Umbilical cord (tissue), 2 donors: ENCODE results near the gene PCDHB14. TPM values are rescaled to one million over a fixed set of nuclear protein-coding genes. Genes with fewer than 3 reads are reported as not detected.
"Not testable (repeated sequence)": the region's sequence is repeated elsewhere in the genome, so short reads cannot be mapped to it uniquely, and the experiment has no call there.

Experiments used
- DNase-seq: peaks from one replicate; pipeline ENCODE4 v3.0.0-alpha.2; 2015; ENCODE audit warnings: low spot score
- total RNA-seq: library from RNA; depleted of rRNA; stranded (reverse); fragments of >200 nt; gene quantifications from one replicate; pipeline ENCODE4 v1.2.3, GENCODE V29; 2014; ENCODE audit warnings: low replicate concordance; ENCODE audit not compliant: insufficient read depth

The PCDHB14 gene
- total RNA-seq, 1 donor from 2014 or later, result 12.3 TPM

DNA sequence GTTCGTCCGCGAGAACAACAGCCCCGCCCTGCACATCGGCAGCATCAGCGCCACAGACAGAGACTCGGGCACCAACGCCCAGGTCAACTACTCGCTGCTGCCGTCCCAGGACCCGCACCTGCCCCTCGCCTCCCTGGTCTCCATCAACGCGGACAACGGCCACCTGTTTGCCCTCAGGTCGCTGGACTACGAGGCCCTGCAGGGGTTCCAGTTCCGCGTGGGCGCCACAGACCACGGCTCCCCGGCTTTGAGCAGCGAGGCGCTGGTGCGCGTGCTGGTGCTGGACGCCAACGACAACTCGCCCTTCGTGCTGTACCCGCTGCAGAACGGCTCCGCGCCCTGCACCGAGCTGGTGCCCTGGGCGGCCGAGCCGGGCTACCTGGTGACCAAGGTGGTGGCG is 12.9 kb upstream of the PCDHB14 start:
- not testable (repeated sequence) for DNase-seq

GRCh38 chr5:141210849-141211248 is 12.3 kb upstream of the PCDHB14 start:
- not testable (repeated sequence) for DNase-seq

DNA sequence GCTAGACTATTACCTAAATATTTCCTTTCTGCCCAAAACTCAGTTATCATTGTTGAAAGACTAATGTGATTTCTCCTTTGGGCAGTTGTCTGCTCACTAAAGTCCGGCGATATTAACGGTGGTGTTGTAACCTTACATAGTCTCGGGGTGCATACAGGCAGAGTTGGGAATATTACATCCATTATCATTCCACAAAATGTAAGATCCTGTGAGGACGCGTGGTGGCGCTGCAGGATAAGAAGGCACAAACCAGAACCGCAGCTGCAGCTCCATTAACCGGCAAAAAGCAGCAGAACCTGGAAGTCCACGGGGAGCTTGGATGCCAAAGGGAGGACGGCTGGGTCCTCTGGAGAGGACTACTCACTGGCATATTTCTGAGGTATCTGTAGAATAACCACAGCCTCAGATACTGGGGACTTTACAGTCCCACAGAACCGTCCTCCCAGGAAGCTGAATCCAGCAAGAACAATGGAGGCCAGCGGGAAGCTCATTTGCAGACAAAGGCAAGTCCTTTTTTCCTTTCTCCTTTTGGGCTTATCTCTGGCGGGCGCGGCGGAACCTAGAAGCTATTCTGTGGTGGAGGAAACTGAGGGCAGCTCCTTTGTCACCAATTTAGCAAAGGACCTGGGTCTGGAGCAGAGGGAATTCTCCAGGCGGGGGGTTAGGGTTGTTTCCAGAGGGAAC is 9.3 kb upstream of the PCDHB14 start, which contains the start of gene PCDHB13:
TSS of gene PCDHB13 (plus strand) at position 264 of the 684 bp plus-strand sequence. CDS start at position 469, 205 bp downstream.
- not testable (repeated sequence) for DNase-seq

DNA sequence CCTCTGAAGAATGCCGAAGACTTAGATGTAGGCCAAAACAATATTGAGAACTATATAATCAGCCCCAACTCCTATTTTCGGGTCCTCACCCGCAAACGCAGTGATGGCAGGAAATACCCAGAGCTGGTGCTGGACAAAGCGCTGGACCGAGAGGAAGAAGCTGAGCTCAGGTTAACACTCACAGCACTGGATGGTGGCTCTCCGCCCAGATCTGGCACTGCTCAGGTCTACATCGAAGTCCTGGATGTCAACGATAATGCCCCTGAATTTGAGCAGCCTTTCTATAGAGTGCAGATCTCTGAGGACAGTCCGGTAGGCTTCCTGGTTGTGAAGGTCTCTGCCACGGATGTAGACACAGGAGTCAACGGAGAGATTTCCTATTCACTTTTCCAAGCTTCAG is 8.6 kb upstream of the PCDHB14 start:
- not testable (repeated sequence) for DNase-seq

DNA sequence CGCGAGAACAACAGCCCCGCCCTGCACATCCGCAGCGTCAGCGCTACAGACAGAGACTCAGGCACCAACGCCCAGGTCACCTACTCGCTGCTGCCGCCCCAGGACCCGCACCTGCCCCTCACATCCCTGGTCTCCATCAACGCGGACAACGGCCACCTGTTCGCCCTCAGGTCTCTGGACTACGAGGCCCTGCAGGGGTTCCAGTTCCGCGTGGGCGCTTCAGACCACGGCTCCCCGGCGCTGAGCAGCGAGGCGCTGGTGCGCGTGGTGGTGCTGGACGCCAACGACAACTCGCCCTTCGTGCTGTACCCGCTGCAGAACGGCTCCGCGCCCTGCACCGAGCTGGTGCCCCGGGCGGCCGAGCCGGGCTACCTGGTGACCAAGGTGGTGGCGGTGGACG is 7.6 kb upstream of the PCDHB14 start:
- not testable (repeated sequence) for DNase-seq

- not testable (repeated sequence) for DNase-seq
Observed at GRCh38 chr5:141216035-141216434, 7.1 kb upstream of the PCDHB14 start.

- not testable (repeated sequence) for DNase-seq
Observed at GRCh38 chr5:141224844-141225243, 1.7 kb downstream of the PCDHB14 start.

- DNase-seq, result not testable (repeated sequence)
Observed at GRCh38 chr5:141225421-141225820, 2.3 kb downstream of the PCDHB14 start.

DNA sequence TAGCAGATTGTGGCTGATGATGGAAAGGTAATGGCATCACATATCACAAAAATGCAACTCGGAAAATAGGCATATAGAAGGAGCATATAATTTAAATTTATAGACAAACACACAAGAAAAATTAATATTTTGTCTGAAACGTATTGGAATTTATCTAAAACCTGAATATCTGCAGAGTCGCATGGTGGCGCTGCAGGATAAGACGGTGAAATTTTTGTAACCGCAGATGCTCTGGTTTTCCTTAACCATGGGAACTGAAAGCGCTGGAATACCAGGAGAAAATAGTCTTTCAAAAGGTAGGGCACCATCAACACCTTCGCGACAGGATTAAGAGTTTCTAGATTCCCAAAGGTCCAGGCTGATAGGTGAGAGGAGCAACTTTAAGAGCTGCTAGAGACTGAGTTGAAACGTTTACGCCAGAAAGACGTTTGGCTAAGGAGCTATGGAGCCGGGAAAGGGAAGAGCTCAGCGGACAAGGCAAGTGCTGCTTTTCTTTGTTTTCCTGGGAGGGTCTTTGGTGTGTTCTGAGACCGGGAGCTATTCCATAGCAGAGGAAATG is 11.0 kb downstream of the PCDHB14 start:
- DNase-seq, result no peak

- DNase-seq, result not testable (repeated sequence)
Observed at GRCh38 chr5:141235922-141236321, 12.8 kb downstream of the PCDHB14 start.

- no peak for DNase-seq
Observed at GRCh38 chr5:141236516-141237313, 13.6 kb downstream of the PCDHB14 start.

DNA sequence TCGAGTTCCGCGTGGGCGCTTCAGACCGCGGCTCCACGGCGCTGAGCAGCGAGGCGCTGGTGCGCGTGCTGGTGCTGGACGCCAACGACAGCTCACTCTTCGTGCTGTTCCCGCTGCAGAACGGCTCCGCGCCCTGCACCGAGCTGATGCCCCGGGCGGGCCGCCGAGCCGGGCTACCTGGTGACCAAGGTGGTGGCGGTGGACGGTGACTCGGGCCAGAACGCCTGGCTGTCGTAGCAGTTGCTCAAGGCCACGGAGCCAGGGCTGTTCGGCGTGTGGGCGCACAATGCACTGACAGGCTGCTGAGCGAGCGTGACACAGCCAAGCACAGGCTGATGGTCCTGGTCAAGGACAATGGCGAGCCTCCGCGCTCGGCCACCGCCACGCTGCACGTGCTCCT is 18.4 kb downstream of the PCDHB14 start:
- no peak for DNase-seq

GRCh38 chr5:141245250-141245717 is 22.1 kb downstream of the PCDHB14 start, which contains the start of gene PCDHB15:
Gene PCDHB15 (plus strand): TSS chr5:141245395. CDS start chr5:141245579, 184 bp downstream.
- DNase-seq, result no peak

DNA sequence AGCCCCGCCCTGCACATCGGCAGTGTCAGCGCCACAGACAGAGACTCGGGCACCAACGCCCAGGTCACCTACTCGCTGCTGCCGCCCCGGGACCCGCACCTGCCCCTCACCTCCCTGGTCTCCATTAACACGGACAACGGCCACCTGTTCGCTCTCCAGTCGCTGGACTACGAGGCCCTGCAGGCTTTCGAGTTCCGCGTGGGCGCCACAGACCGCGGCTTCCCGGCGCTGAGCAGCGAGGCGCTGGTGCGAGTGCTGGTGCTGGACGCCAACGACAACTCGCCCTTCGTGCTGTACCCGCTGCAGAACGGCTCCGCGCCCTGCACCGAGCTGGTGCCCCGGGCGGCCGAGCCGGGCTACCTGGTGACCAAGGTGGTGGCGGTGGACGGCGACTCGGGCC is 23.8 kb downstream of the PCDHB14 start:
- DNase-seq, result not testable (repeated sequence)

DNA sequence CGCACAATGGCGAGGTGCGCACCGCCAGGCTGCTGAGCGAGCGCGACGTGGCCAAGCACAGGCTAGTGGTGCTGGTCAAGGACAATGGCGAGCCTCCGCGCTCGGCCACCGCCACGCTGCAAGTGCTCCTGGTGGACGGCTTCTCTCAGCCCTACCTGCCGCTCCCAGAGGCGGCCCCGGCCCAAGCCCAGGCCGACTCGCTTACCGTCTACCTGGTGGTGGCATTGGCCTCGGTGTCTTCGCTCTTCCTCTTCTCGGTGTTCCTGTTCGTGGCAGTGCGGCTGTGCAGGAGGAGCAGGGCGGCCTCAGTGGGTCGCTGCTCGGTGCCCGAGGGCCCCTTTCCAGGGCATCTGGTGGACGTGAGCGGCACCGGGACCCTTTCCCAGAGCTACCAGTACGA is 24.3 kb downstream of the PCDHB14 start:
- DNase-seq, result not testable (repeated sequence)

DNA sequence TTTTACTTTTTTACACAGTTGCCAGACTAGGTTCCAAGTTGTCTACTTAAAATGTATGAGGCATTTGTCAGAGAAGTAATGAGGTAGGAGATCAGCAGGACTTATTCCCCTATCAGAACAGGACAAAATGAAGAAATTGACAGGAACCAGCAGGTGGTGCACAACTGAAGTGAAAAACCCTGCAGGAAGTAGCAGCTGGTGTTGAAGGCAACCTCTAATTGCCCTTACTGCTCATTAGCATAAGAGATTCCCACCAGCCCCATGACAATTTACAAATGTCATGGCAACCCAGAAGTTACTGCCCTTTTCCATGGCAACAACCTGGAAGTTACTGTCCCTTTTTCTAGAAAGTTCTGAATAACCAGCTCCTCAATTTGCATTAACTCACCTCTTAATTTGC is 27.4 kb downstream of the PCDHB14 start:
- DNase-seq, result no peak

GRCh38 chr5:141258464-141258863 is 35.3 kb downstream of the PCDHB14 start:
- DNase-seq, result no peak

GRCh38 chr5:141258948-141259347 is 35.8 kb downstream of the PCDHB14 start:
- no peak for DNase-seq

- no peak for DNase-seq
Observed at GRCh38 chr5:141260458-141261237, 37.5 kb downstream of the PCDHB14 start.

- DNase-seq, result no peak
Observed at GRCh38 chr5:141261238-141261546, 38.0 kb downstream of the PCDHB14 start.

GRCh38 chr5:141269195-141269594 is 46.1 kb downstream of the PCDHB14 start:
- no peak for DNase-seq

- no peak for DNase-seq
Observed at GRCh38 chr5:141272906-141273305, 49.8 kb downstream of the PCDHB14 start.
